K562 (cell line): ENCODE results near the gene LHPP. TPM values are rescaled to one million over a fixed set of nuclear protein-coding genes. Genes with fewer than 3 reads are reported as not detected.

ENCODE experiments used
- ATAC-seq: fragments of 200-7000 bp; cut with Tn5 transposase; 3 replicates; pipeline ENCODE4 v1.9.1; 2020; ENCODE audit warnings: moderate library complexity
- BruUV-seq: library from RNA; stranded (reverse); fragments of 400-500 nt; replicated peaks from 2 replicates; lab custom pipeline; 2021; lab: Mats Ljungman, UMichigan
- CTCF ChIA-PET: fragments of 300-600 bp; formaldehyde crosslinking; extraction: SDS; loops from one replicate; lab custom pipeline; 2021; ENCODE audit warnings: low intra/inter-chr PET ratio; lab: Yijun Ruan, JAX
- POLR2A ChIA-PET: fragments of 300-600, 350-650 bp; sonication (Branson Sonifier 250); formaldehyde crosslinking; extraction: SDS; loops from one replicate; lab custom pipeline; 2021; ENCODE audit warnings: antibody characterized with exemption, inconsistent platforms; lab: Yijun Ruan, JAX
- DNase-seq, 4 experiments: peaks; one replicate each; pipeline versions ENCODE4 v3.0.0 to v3.0.0-alpha.2; 2011 to 2018; ENCODE audit warnings: low spot score in 3 of 4, mixed read lengths in 3 of 4; ENCODE audit errors: extremely low read depth in 1 of 4
- FAIRE-seq: peaks from 2 replicates; lab custom pipeline; 2011; peaks lifted over from hg19 to GRCh38; lab: Jason Lieb, UNC
- H2AFZ ChIP-seq: 2 replicates; pipeline ENCODE4 v1.6.0; 2011; ENCODE audit warnings: low read depth, low read length, control low read depth, inconsistent platforms
- H3K27ac ChIP-seq: fragments of 200-600 bp; 3 replicates; pipeline ENCODE4 v1.8.0; 2011; ENCODE audit warnings: low read depth, mild to moderate bottlenecking, control low read depth, inconsistent platforms, low read length, moderate library complexity, mixed read lengths; ENCODE audit errors: extremely low read depth
- H3K27me3 ChIP-seq, 2 experiments: fragments of 300-600 bp in 1 of 2; 2 replicates in 1 of 2; 3 replicates in 1 of 2; pipeline versions ENCODE4 v1.6.0 to v1.8.0; 2011; ENCODE audit warnings: inconsistent platforms in 2 of 2, low read length in 2 of 2, mild to moderate bottlenecking in 1 of 2, mixed read lengths in 1 of 2, moderate library complexity in 1 of 2; ENCODE audit not compliant: control insufficient read depth in 2 of 2, insufficient read depth in 2 of 2
- H3K36me3 ChIP-seq: fragments of 300-600 bp; 3 replicates; pipeline ENCODE4 v1.8.0; 2011; ENCODE audit warnings: mild to moderate bottlenecking, low read length, inconsistent platforms; ENCODE audit not compliant: control insufficient read depth, insufficient read depth
- H3K4me1 ChIP-seq, 2 experiments: fragments of 200-600 bp in 1 of 2; replicated peaks in 1 of 2; 2 replicates in 1 of 2; 3 replicates in 1 of 2; pipeline versions ENCODE4 v1.5.1 to v1.8.0; 2011; ENCODE audit warnings: inconsistent platforms in 2 of 2, low read length in 2 of 2, mild to moderate bottlenecking in 1 of 2, mixed read lengths in 1 of 2, moderate library complexity in 1 of 2; ENCODE audit not compliant: control insufficient read depth in 2 of 2, insufficient read depth in 2 of 2
- H3K4me2 ChIP-seq: 2 replicates; pipeline ENCODE4 v1.6.1; 2011; ENCODE audit warnings: low read length, control low read depth, inconsistent platforms, mixed read lengths; ENCODE audit not compliant: insufficient read depth
- H3K4me3 ChIP-seq: fragments of 200-600 bp; sonication (generic), shearing (Covaris generic); 2 replicates; pipeline ENCODE4 v1.5.1; 2016; ENCODE audit warnings: control low read depth, inconsistent platforms
- H3K79me2 ChIP-seq: fragments of 200-600 bp; 3 replicates; pipeline ENCODE4 v1.8.0; 2011; ENCODE audit warnings: low read length, inconsistent platforms; ENCODE audit not compliant: control insufficient read depth, insufficient read depth
- H3K9ac ChIP-seq, 2 experiments: 2 replicates each; pipeline versions ENCODE4 v1.6.0 to v1.6.1; 2011; ENCODE audit warnings: low read depth in 2 of 2, low read length in 2 of 2, control low read depth in 1 of 2, inconsistent platforms in 1 of 2, mild to moderate bottlenecking in 1 of 2, mixed read lengths in 1 of 2; ENCODE audit not compliant: insufficient read depth in 1 of 2
- H3K9me1 ChIP-seq: one replicate; pipeline ENCODE4 v1.6.0; 2011; ENCODE audit warnings: inconsistent platforms, mild to moderate bottlenecking, low read length, moderate library complexity; ENCODE audit not compliant: control insufficient read depth, insufficient read depth
- H3K9me3 ChIP-seq: replicated peaks from 2 replicates; pipeline ENCODE4 v1.5.1; 2011; ENCODE audit warnings: low read depth, low read length, inconsistent platforms; ENCODE audit not compliant: control insufficient read depth, insufficient read depth
- H4K20me1 ChIP-seq: replicated peaks from 2 replicates; pipeline ENCODE4 v1.6.1; 2011; ENCODE audit warnings: low read length, inconsistent platforms, mixed read lengths; ENCODE audit not compliant: control insufficient read depth, insufficient read depth
- ESRRA ChIP-seq: fragments of 450-650 bp; IDR thresholded peaks from 2 replicates; pipeline ENCODE4 v1.6.1; 2014; ENCODE audit warnings: low read depth, mild to moderate bottlenecking, moderate library complexity, borderline replicate concordance
- XRCC5 ChIP-seq: fragments of 200-400 bp; formaldehyde crosslinking; IDR thresholded peaks from 2 replicates; pipeline ENCODE4 v1.6.1; 2017; ENCODE audit warnings: low read depth, mild to moderate bottlenecking, low read length
- WGBS: fragments of 100-300 bp; shearing (Covaris generic); methylation state at CpG from one replicate; pipeline ENCODE4 v1.1.6; 2016; ENCODE audit warnings: low coverage, mixed read lengths; ENCODE audit not compliant: insufficient coverage; ENCODE audit errors: missing lambda C conversion rate; 5-methylcytosine and 5-hydroxymethylcytosine counted together
- in situ Hi-C: fragments of 300-500 bp; cut with MboI; formaldehyde crosslinking; loops from 4 replicates; pipeline ENCODE4 v1.15.0; 2018; ENCODE audit warnings: inconsistent platforms, mixed read lengths
- intact Hi-C: fragments of 100-400 bp; cut with micrococcal nuclease; formaldehyde crosslinking; loops from 2 replicates; pipeline ENCODE4 v1.14.2; 2022
- polyA plus RNA-seq, 8 experiments: library from polyadenylated mRNA; depleted of rRNA in 4 of 8; stranded (reverse) in 5 of 8; unstranded in 3 of 8; fragments of >200 nt; fragmentation: Nextera tagmentation in 2 of 8; fragmentation: Illumina TruSeq in 1 of 8; extraction: Ambion mirVana in 2 of 8; extraction: Trizol in 1 of 8; gene quantifications; 2 replicates each; pipeline versions ENCODE4 v1.2.1 to v1.2.3, GENCODE V29; 2011 to 2014; ENCODE audit warnings: inconsistent platforms in 1 of 8, missing spikeins in 1 of 8
- total RNA-seq, 7 experiments: library from RNA; depleted of rRNA in 6 of 7; stranded (reverse); fragments of >200 nt in 6 of 7; fragmentation: Illumina TruSeq in 2 of 7; extraction: Trizol in 2 of 7; gene quantifications; 2 replicates each; pipeline versions ENCODE4 v1.2.1 to v1.2.3, GENCODE V29; 2011 to 2021; ENCODE audit warnings: low replicate concordance in 1 of 7
- TF ChIP-seq, protein P1 (sequence below), 2 experiments: fragments of 450-650 bp; IDR thresholded peaks; 2 replicates each; pipeline ENCODE4 v1.6.1; 2016
- TF ChIP-seq, protein P2 (sequence below): fragments of 250-450 bp; sonication (Bioruptor Pico); IDR thresholded peaks from 2 replicates; pipeline ENCODE4 v1.5.0; 2020; ENCODE audit warnings: mild to moderate bottlenecking

The LHPP gene
- total and polyA plus RNA-seq, 9 of the 15 experiments (the other 6 are each of a cell fraction or from before 2014, with no cell fraction given) = 0.34 to 7.4 (median 3.0) TPM

DNA sequence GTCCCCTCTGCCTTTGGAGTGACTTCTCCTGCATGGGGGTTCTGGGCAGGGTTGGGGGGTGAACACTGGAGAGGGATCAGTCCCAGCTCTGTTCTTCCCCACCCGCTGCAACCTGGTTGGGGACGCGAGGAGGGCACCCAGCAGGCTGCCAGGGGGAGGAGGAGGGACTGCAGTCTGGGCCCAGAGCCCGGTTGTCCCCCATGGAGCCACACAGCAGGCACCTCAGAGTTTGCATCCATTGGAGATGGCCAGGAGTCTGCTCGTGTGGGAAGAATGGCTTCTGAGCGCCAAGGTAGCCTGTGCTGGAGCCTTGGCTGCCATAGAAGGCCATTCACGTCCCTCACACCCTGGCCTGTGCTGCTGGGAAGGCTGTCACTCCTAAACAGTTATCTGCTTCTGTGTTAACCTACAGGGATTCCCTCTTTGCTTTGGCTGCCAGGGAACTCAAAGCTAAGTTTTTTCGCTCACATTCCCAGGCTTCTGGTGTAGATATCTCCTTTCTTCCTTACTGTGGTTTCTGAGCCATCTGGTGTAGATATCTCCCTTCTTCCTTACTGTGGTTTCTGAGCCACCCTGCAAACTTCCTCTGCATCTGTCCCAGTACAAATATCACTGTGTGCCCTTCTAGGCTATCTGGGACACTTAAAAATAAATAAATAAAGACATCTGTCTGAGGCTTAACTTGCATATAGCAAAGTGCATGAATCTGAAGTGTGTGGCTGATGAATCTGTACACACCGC lies 133.7 kb downstream of the LHPP start (continued):
- TF ChIP-seq, protein P1, sequence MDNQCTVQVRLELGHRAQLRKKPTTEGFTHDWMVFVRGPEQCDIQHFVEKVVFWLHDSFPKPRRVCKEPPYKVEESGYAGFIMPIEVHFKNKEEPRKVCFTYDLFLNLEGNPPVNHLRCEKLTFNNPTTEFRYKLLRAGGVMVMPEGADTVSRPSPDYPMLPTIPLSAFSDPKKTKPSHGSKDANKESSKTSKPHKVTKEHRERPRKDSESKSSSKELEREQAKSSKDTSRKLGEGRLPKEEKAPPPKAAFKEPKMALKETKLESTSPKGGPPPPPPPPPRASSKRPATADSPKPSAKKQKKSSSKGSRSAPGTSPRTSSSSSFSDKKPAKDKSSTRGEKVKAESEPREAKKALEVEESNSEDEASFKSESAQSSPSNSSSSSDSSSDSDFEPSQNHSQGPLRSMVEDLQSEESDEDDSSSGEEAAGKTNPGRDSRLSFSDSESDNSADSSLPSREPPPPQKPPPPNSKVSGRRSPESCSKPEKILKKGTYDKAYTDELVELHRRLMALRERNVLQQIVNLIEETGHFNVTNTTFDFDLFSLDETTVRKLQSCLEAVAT (IDR thresholded peaks at IDR 0.05) = 0 out of 4 replicates have a peak, but pooled peaks of 1 of the 2 experiments have one; percentile 54
- peak; percentile 21; the same call in 1 of the 2 replicates for TF ChIP-seq ESRRA

DNA sequence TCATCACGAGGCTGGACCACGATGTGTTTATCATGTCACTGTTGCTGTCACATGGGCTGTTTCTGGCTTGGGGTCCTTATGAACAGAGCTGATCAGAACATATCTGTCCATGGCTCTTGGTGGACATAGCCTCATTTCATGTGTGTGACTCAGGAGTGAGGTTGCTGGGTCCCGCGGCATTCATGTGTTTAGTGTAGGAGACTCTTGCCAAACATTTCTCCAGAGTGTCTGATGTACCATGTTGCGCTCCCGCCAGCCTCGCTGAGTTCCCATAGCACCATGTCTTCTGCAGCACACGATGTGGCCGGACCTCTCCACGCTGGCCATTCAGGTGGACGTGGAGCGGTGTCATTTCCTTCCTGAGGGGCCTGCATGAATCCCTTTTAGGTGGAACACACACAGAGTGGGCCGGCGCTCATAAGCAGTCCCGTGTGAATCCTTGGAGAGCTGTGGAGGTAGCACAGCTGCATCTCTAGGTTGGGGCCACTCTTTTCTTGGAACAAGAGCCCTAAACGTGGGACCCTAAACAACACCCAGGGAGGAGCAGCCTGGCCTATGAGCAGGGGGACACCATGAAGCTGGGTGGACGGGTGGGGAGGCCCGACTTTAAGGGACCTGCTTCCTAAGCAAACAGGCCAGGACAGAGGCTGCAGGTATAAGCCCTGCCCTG lies 134.6 kb downstream of the LHPP start:
- POLR2A ChIA-PET = interaction anchor here (1.1 kb wide), 1 partner anchor 147 kb away, joined by 3 read pairs; no protein-coding TSS in a partner anchor
- Histone ChIP-seq H2AFZ (no peak overlapping the region), H3K36me3 (no peaks in the 10 kb centered on the region), H3K4me2 (no peak overlapping the region), H3K4me3 (no peak overlapping the region), H4K20me1 (peaks cover 17% of the 10 kb centered on the region), H3K79me2 (no peaks in the 10 kb centered on the region), H3K4me1 (peaks cover 6 to 32% of the 10 kb centered on the region in 2 experiments; a peak in 4 of 5 replicates), H3K9me3 (no peaks in the 10 kb centered on the region), H3K27ac (no peak overlapping the region), H3K9ac (no peak overlapping the region), H3K27me3 (peaks cover 0 to 13% of the 10 kb centered on the region in 2 experiments; a peak in 3 of 5 replicates), H3K9me1 (no peaks in the 10 kb centered on the region)
- intact Hi-C loops = no loop called here
- BruUV-seq = no TSS peak
- ATAC-seq (no peak), DNase-seq (no peak), FAIRE-seq (no peak)
- WGBS = 58% methylated on average over 13 of the region's 18 CpGs
- CTCF ChIA-PET = no interaction called here
- in situ Hi-C loops = no loop called here
- TF ChIP-seq, protein P2, sequence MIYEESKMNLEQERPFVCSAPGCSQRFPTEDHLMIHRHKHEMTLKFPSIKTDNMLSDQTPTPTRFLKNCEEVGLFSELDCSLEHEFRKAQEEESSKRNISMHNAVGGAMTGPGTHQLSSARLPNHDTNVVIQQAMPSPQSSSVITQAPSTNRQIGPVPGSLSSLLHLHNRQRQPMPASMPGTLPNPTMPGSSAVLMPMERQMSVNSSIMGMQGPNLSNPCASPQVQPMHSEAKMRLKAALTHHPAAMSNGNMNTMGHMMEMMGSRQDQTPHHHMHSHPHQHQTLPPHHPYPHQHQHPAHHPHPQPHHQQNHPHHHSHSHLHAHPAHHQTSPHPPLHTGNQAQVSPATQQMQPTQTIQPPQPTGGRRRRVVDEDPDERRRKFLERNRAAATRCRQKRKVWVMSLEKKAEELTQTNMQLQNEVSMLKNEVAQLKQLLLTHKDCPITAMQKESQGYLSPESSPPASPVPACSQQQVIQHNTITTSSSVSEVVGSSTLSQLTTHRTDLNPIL (CRISPR knock-in tag) = no peak
- TF ChIP-seq XRCC5 = no peak
